ENCODE results near the gene ADAT2.

The ADAT2 gene

GRCh38 chr6:143395699-143396098, 54.8 kb downstream of the ADAT2 start:
- TF ChIP-seq GATA2 (IDR thresholded peaks at IDR 0.05; ENCODE audit: low read depth, low read length) (no peak), GATA3 (IDR thresholded peaks at IDR 0.05; ENCODE audit: low read depth, low read length) (no peak)

GRCh38 chr6:143394389-143394788, 56.1 kb downstream of the ADAT2 start:
- TF ChIP-seq GATA2 (IDR thresholded peaks at IDR 0.05; ENCODE audit: low read depth, low read length), result no peak
- TF ChIP-seq GATA3 (IDR thresholded peaks at IDR 0.05; ENCODE audit: low read depth, low read length), result no peak

- TF ChIP-seq GATA2 (IDR thresholded peaks at IDR 0.05; ENCODE audit: low read depth, low read length), result no peak
- no peak for TF ChIP-seq GATA3 (IDR thresholded peaks at IDR 0.05; ENCODE audit: low read depth, low read length)
These were observed 60.2 kb downstream of the ADAT2 start for GRCh38 chr6:143390278-143390677.

- TF ChIP-seq GATA3 (IDR thresholded peaks at IDR 0.05; ENCODE audit: low read depth, low read length) (no peak), GATA2 (IDR thresholded peaks at IDR 0.05; ENCODE audit: low read depth, low read length) (no peak)
These were observed 64.9 kb downstream of the ADAT2 start for GRCh38 chr6:143385636-143386035.

- TF ChIP-seq GATA2 (IDR thresholded peaks at IDR 0.05; ENCODE audit: low read depth, low read length) (no peak), GATA3 (IDR thresholded peaks at IDR 0.05; ENCODE audit: low read depth, low read length) (no peak)
These were observed 73.6 kb downstream of the ADAT2 start for GRCh38 chr6:143376861-143377260.

- TF ChIP-seq GATA2 (IDR thresholded peaks at IDR 0.05; ENCODE audit: low read depth, low read length) (no peak), GATA3 (IDR thresholded peaks at IDR 0.05; ENCODE audit: low read depth, low read length) (no peak)
These were observed 74.1 kb downstream of the ADAT2 start for GRCh38 chr6:143376375-143376774.

GRCh38 chr6:143375022-143375585, 75.4 kb downstream of the ADAT2 start:
- TF ChIP-seq GATA2 (IDR thresholded peaks at IDR 0.05; ENCODE audit: low read depth, low read length) (no peak), GATA3 (IDR thresholded peaks at IDR 0.05; ENCODE audit: low read depth, low read length) (no peak)

- no peak for TF ChIP-seq GATA2 (IDR thresholded peaks at IDR 0.05; ENCODE audit: low read depth, low read length)
- no peak for TF ChIP-seq GATA3 (IDR thresholded peaks at IDR 0.05; ENCODE audit: low read depth, low read length)
These were observed 76.5 kb downstream of the ADAT2 start for GRCh38 chr6:143374014-143374413.
